HCT116 (cell line): ENCODE measurements around the gene PEX5. TPM values are rescaled to one million over a fixed set of nuclear protein-coding genes. Genes with fewer than 3 reads are reported as not detected.
"Not testable (repeated sequence)": the region's sequence is repeated elsewhere in the genome, so short reads cannot be mapped to it uniquely, and the experiment has no call there.

Experiments used
- ATAC-seq: fragments of 200-7000 bp; cut with Tn5 transposase; 2 replicates; pipeline ENCODE4 v1.9.1; 2020; ENCODE audit warnings: mild to moderate bottlenecking, moderate library complexity
- BruUV-seq: library from RNA; stranded (reverse); fragments of 400-500 nt; replicated peaks from 2 replicates; lab custom pipeline; 2021; lab: Mats Ljungman, UMichigan
- CTCF ChIA-PET: fragments of 300-600 bp; sonication (Branson Sonifier 250); formaldehyde crosslinking; loops from one replicate; lab custom pipeline; 2021; ENCODE audit warnings: antibody characterized with exemption; lab: Charles Lee
- POLR2A ChIA-PET: fragments of 300-600, 350-600 bp; sonication (Branson Sonifier 250); formaldehyde crosslinking; loops from one replicate; lab custom pipeline; 2021; ENCODE audit warnings: antibody characterized with exemption; lab: Charles Lee
- RAD21 ChIA-PET, 2 experiments: fragments of 300-600 bp; sonication (Branson Sonifier 250); formaldehyde crosslinking; loops; one replicate each; lab custom pipeline; 2023; ENCODE audit warnings: low total read pairs in 2 of 2; ENCODE audit not compliant: uncharacterized antibody in 2 of 2, unreplicated experiment in 2 of 2, low non-redundant PET in 1 of 2; lab: Charles Lee
- DNase-seq: peaks from one replicate; pipeline ENCODE4 v3.0.0-alpha.2; 2010; ENCODE audit warnings: low read depth, low spot score
- H2AFZ ChIP-seq: fragments of 200-600 bp; shearing (Covaris generic), sonication (generic); 2 replicates; pipeline ENCODE4 v1.6.1; 2017; ENCODE audit warnings: low read depth, mixed run types, mixed read lengths, antibody characterized with exemption, low read length; ENCODE audit not compliant: poor library complexity, severe bottlenecking
- H3K27ac ChIP-seq: 2 replicates; pipeline ENCODE4 v1.5.1; 2012; ENCODE audit warnings: low read depth, low read length
- H3K27me3 ChIP-seq: fragments of 200-600 bp; sonication (generic); 2 replicates; pipeline ENCODE4 v1.6.1; 2016; ENCODE audit warnings: mixed run types, low read length, mixed read lengths; ENCODE audit not compliant: insufficient read depth
- H3K36me3 ChIP-seq, 2 experiments: fragments of 200-500 bp in 1 of 2; fragments of 200-600 bp in 1 of 2; sonication (Bioruptor generic) in 1 of 2; sonication (generic) in 1 of 2; 2 replicates each; pipeline versions ENCODE4 v1.5.1 to v1.6.1; 2014 to 2016; ENCODE audit warnings: low read length in 2 of 2, inconsistent platforms in 1 of 2, mixed read lengths in 1 of 2, mixed run types in 1 of 2; ENCODE audit not compliant: insufficient read depth in 2 of 2, control insufficient read depth in 1 of 2
- H3K4me1 ChIP-seq, 2 experiments: fragments of 200-600 bp in 1 of 2; sonication (generic) in 1 of 2; 2 replicates each; pipeline versions ENCODE4 v1.5.1 to v1.6.1; 2012 to 2017; ENCODE audit warnings: low read length in 2 of 2, inconsistent platforms in 1 of 2, mild to moderate bottlenecking in 1 of 2, mixed read lengths in 1 of 2, mixed run types in 1 of 2, moderate library complexity in 1 of 2; ENCODE audit not compliant: insufficient read depth in 2 of 2, control insufficient read depth in 1 of 2
- H3K4me2 ChIP-seq: fragments of 200-600 bp; sonication (generic); 2 replicates; pipeline ENCODE4 v1.6.1; 2017; ENCODE audit warnings: mixed run types, low read length, mixed read lengths
- H3K4me3 ChIP-seq, 2 experiments: fragments of 200-600 bp in 1 of 2; sonication (generic) in 1 of 2; replicated peaks in 1 of 2; 2 replicates each; pipeline ENCODE4 v1.5.1; 2011 to 2016; ENCODE audit warnings: low read length in 2 of 2, control low read depth in 1 of 2, low read depth in 1 of 2, mild to moderate bottlenecking in 1 of 2, mixed read lengths in 1 of 2, mixed run types in 1 of 2
- H3K79me2 ChIP-seq: fragments of 200-600 bp; sonication (generic); 2 replicates; pipeline ENCODE4 v1.6.1; 2017; ENCODE audit warnings: mild to moderate bottlenecking, mixed run types, low read length, moderate library complexity, mixed read lengths; ENCODE audit not compliant: insufficient read depth
- H3K9ac ChIP-seq: fragments of 200-600 bp; sonication (generic); 2 replicates; pipeline ENCODE4 v1.6.1; 2016; ENCODE audit warnings: low read length, mixed read lengths
- H3K9me2 ChIP-seq: fragments of 200-600 bp; sonication (generic), shearing (Covaris generic); 2 replicates; pipeline ENCODE4 v1.6.1; 2017; ENCODE audit warnings: mixed run types, mild to moderate bottlenecking, moderate library complexity; ENCODE audit not compliant: insufficient read depth
- H3K9me3 ChIP-seq, 2 experiments: fragments of 200-500 bp in 1 of 2; fragments of 200-600 bp in 1 of 2; sonication (Bioruptor generic) in 1 of 2; sonication (generic) in 1 of 2; 2 replicates each; pipeline ENCODE4 v1.6.1; 2014 to 2017; ENCODE audit warnings: low read length in 2 of 2, mixed read lengths in 2 of 2, inconsistent platforms in 1 of 2, low read depth in 1 of 2, mild to moderate bottlenecking in 1 of 2, mixed run types in 1 of 2, moderate library complexity in 1 of 2; ENCODE audit not compliant: control insufficient read depth in 1 of 2, insufficient read depth in 1 of 2
- H4K20me1 ChIP-seq: fragments of 200-600 bp; sonication (generic), shearing (Covaris generic); 2 replicates; pipeline ENCODE4 v1.6.1; 2017; ENCODE audit warnings: mixed run types, mild to moderate bottlenecking, moderate library complexity; ENCODE audit not compliant: insufficient read depth
- ATF3 ChIP-seq: IDR thresholded peaks from 2 replicates; pipeline ENCODE4 v1.6.1; 2012
- CBX3 ChIP-seq: IDR thresholded peaks from 2 replicates; pipeline ENCODE4 v1.6.1; 2012; ENCODE audit warnings: low read depth
- CEBPB ChIP-seq: IDR thresholded peaks from 2 replicates; pipeline ENCODE4 v1.6.1; 2012; ENCODE audit warnings: low read depth
- EGR1 ChIP-seq: IDR thresholded peaks from 2 replicates; pipeline ENCODE4 v1.6.1; 2012; ENCODE audit warnings: low read depth
- ELF1 ChIP-seq: IDR thresholded peaks from 2 replicates; pipeline ENCODE4 v1.6.1; 2012; ENCODE audit warnings: low read depth, borderline replicate concordance
- EZH2 ChIP-seq: fragments of 200-600 bp; sonication (generic); IDR thresholded peaks from 2 replicates; pipeline ENCODE4 v1.6.1; 2017; ENCODE audit warnings: antibody characterized with exemption, mixed run types
- FOSL1 ChIP-seq: IDR thresholded peaks from 2 replicates; pipeline ENCODE4 v1.6.1; 2012; ENCODE audit warnings: low read depth
- JUND ChIP-seq: IDR thresholded peaks from 2 replicates; pipeline ENCODE4 v1.6.1; 2012
- POLR2AphosphoS5 ChIP-seq: IDR thresholded peaks from 2 replicates; pipeline ENCODE4 v1.6.1; 2011; ENCODE audit warnings: mild to moderate bottlenecking, low read depth, low read length, moderate library complexity
- RAD21 ChIP-seq: IDR thresholded peaks from 2 replicates; pipeline ENCODE4 v1.6.1; 2012; ENCODE audit warnings: low read depth, mild to moderate bottlenecking
- SIN3A ChIP-seq: IDR thresholded peaks from 2 replicates; pipeline ENCODE4 v1.6.1; 2012; ENCODE audit warnings: low read depth
- SP1 ChIP-seq: IDR thresholded peaks from 2 replicates; pipeline ENCODE4 v1.6.1; 2012; ENCODE audit warnings: low read depth
- SRF ChIP-seq: IDR thresholded peaks from 2 replicates; pipeline ENCODE4 v1.6.1; 2012; ENCODE audit warnings: low read depth
- TCF7L2 ChIP-seq: IDR thresholded peaks from 2 replicates; pipeline ENCODE4 v1.7.0; 2011; ENCODE audit warnings: borderline replicate concordance, inconsistent platforms; ENCODE audit not compliant: insufficient read depth, insufficient read length; ENCODE audit errors: extremely low read depth
- YY1 ChIP-seq: IDR thresholded peaks from 2 replicates; pipeline ENCODE4 v1.6.1; 2011; ENCODE audit warnings: low read length, low read depth, moderate library complexity, mild to moderate bottlenecking; ENCODE audit not compliant: insufficient replicate concordance; ENCODE audit errors: extremely low read depth
- ZFX ChIP-seq: fragments of 450-650 bp; IDR thresholded peaks from 2 replicates; pipeline ENCODE4 v1.6.1; 2017
- ZNF274 ChIP-seq: fragments of 200-500 bp; sonication (Bioruptor generic); IDR thresholded peaks from 2 replicates; pipeline ENCODE4 v1.6.1; 2014; ENCODE audit warnings: mild to moderate bottlenecking, low read depth, low read length, inconsistent platforms
- intact Hi-C: fragments of 100-400 bp; cut with micrococcal nuclease; formaldehyde crosslinking; loops from 2 replicates; pipeline ENCODE4 v1.10.0; 2022
- total RNA-seq: library from RNA; stranded (reverse); gene quantifications from one replicate; pipeline ENCODE4 v1.2.1, GENCODE V29; 2021; ENCODE audit not compliant: unreplicated experiment
- TF ChIP-seq, protein P1 (sequence below): IDR thresholded peaks from 2 replicates; pipeline ENCODE4 v1.6.1; 2012
- TF ChIP-seq, protein P2 (sequence below): IDR thresholded peaks from 2 replicates; pipeline ENCODE4 v1.6.1; 2012; ENCODE audit warnings: low read depth

PEX5 gene
- total RNA-seq, 1 experiment from 2014 or later: 45.4 TPM

DNA sequence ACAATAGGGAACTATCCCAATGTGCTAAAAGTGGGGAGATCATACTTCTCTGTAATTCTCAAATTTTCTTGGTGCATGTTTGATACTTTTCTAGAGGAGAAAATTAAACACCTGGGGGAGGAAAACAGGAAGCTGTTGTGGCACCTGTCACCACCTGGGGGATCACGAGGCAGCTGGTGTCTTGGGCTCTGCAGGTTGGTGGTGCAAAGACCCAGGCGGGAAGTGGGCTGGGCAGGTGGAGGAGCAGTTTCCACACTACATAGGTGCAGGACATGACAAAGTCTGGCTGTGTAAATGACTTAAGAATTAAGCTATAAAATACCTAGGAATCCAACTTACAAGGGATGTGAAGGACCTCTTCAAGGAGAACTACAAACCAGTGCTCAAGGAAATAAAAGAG, 23.2 kb downstream of the PEX5 start:
- ChIA-PET CTCF (no interaction called here), POLR2A (interaction anchor here (1.1 kb wide), 1 partner anchor 23 kb away, joined by 3 read pairs; the partner anchor contains the start of gene PEX5), RAD21 (no interaction called here)
- Histone ChIP-seq H3K27ac (no peak overlapping the region), H3K4me1 (no peaks in the 10 kb centered on the region), H4K20me1 (no peaks in the 10 kb centered on the region), H3K9me2 (no peaks in the 10 kb centered on the region), H3K27me3 (no peaks in the 10 kb centered on the region), H3K36me3 (peaks cover 25 to 40% of the 10 kb centered on the region in 2 experiments; a peak in 3 of 4 replicates), H3K9ac (no peak overlapping the region), H3K79me2 (no peaks in the 10 kb centered on the region), H3K9me3 (no peaks in the 10 kb centered on the region), H3K4me3 (no peak overlapping the region), H2AFZ (no peak overlapping the region), H3K4me2 (no peak overlapping the region)
- intact Hi-C loops: no loop called here
- TF ChIP-seq JUND (no peak), CBX3 (no peak), ZNF274 (no peak), CEBPB (no peak), RAD21 (no peak), ZFX (no peak), YY1 (no peak), FOSL1 (no peak), ELF1 (no peak), ATF3 (no peak), POLR2AphosphoS5 (no peak), TCF7L2 (no peak), EZH2 (no peak), EGR1 (no peak), SIN3A (no peak), SRF (no peak), SP1 (no peak)
- TF ChIP-seq, protein P1, sequence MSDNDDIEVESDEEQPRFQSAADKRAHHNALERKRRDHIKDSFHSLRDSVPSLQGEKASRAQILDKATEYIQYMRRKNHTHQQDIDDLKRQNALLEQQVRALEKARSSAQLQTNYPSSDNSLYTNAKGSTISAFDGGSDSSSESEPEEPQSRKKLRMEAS: no peak
- TF ChIP-seq, protein P2, sequence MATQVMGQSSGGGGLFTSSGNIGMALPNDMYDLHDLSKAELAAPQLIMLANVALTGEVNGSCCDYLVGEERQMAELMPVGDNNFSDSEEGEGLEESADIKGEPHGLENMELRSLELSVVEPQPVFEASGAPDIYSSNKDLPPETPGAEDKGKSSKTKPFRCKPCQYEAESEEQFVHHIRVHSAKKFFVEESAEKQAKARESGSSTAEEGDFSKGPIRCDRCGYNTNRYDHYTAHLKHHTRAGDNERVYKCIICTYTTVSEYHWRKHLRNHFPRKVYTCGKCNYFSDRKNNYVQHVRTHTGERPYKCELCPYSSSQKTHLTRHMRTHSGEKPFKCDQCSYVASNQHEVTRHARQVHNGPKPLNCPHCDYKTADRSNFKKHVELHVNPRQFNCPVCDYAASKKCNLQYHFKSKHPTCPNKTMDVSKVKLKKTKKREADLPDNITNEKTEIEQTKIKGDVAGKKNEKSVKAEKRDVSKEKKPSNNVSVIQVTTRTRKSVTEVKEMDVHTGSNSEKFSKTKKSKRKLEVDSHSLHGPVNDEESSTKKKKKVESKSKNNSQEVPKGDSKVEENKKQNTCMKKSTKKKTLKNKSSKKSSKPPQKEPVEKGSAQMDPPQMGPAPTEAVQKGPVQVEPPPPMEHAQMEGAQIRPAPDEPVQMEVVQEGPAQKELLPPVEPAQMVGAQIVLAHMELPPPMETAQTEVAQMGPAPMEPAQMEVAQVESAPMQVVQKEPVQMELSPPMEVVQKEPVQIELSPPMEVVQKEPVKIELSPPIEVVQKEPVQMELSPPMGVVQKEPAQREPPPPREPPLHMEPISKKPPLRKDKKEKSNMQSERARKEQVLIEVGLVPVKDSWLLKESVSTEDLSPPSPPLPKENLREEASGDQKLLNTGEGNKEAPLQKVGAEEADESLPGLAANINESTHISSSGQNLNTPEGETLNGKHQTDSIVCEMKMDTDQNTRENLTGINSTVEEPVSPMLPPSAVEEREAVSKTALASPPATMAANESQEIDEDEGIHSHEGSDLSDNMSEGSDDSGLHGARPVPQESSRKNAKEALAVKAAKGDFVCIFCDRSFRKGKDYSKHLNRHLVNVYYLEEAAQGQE: no peak
- ATAC-seq: no peak
- DNase-seq: no peak
- no TSS peak for BruUV-seq

DNA sequence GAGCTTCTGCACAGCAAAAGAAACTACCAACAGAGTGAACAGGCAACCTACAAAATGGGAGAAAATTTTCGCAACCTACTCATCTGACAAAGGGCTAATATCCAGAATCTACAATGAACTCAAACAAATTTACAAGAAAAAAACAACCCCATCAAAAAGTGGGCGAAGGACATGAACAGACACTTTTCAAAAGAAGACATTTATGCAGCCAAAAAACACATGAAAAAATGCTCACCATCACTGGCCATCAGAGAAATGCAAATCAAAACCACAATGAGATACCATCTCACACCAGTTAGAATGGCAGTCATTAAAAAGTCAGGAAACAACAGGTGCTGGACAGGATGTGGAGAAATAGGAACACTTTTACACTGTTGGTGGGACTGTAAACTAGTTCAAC, 24.3 kb downstream of the PEX5 start:
- H3K4me2 ChIP-seq, intact Hi-C loops, H4K20me1 ChIP-seq, CTCF ChIA-PET, POLR2A ChIA-PET, H2AFZ ChIP-seq, H3K4me3 ChIP-seq, RAD21 ChIA-PET, ATAC-seq, H3K79me2 ChIP-seq, H3K27ac ChIP-seq, DNase-seq, H3K9me2 ChIP-seq, H3K27me3 ChIP-seq, H3K9ac ChIP-seq, H3K9me3 ChIP-seq, BruUV-seq, H3K4me1 ChIP-seq: not testable (repeated sequence)
- peaks cover 15 to 30% of the 10 kb centered on the region in 2 experiments; a peak in 3 of 4 replicates for H3K36me3 ChIP-seq
